GM08714 (cell line): ENCODE data around the gene TFE3.

Experiments
- H3K4me3 ChIP-seq: fragments of 200-500 bp; sonication (Bioruptor generic); 2 replicates; pipeline ENCODE4 v1.5.1; 2014; ENCODE audit warnings: mild to moderate bottlenecking, low read length, inconsistent platforms
- ZNF274 ChIP-seq: IDR thresholded peaks from 2 replicates; pipeline ENCODE4 v1.6.1; 2012; ENCODE audit warnings: mild to moderate bottlenecking, low read depth, low read length

TFE3 gene

GRCh38 chrX:49043987-49044281 is 777 bp upstream of the TFE3 start:
- no peak overlapping the region; the same call in 1 of the 2 replicates for H3K4me3 ChIP-seq
- TF ChIP-seq ZNF274: no peak

DNA sequence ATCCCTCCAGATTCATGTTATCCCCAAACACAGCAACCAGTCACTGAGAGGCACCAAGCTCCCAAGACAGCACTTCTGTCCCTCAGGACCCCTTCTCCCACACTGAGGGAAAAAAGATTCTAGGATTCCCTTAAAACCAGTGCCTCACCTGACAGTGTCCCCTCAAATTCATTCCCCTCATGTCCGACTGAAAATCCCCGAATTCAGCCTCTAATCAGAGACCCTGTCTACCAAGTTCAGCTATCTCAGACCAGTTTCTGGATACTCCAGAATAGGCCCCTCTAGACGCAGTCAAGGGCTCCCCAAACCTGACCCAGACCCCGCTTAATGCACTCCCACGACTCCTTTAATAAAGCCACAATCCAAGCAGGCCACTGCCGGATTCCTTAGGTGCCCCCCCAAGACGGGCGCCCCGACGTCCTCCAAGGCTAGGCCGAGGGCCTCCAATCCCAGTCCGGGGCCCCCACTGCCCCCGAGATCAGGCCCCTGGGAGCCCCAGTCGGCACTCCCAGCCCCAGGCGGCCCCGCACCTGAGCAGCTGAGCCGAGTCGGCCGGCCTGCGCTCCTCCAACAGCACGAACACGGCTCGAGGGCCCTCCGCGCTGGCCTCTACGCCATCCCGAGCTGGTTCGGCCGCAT is 457 bp downstream of the TFE3 start:
- no peak for TF ChIP-seq ZNF274
- peak overlapping the region; percentile 77 for H3K4me3 ChIP-seq

DNA sequence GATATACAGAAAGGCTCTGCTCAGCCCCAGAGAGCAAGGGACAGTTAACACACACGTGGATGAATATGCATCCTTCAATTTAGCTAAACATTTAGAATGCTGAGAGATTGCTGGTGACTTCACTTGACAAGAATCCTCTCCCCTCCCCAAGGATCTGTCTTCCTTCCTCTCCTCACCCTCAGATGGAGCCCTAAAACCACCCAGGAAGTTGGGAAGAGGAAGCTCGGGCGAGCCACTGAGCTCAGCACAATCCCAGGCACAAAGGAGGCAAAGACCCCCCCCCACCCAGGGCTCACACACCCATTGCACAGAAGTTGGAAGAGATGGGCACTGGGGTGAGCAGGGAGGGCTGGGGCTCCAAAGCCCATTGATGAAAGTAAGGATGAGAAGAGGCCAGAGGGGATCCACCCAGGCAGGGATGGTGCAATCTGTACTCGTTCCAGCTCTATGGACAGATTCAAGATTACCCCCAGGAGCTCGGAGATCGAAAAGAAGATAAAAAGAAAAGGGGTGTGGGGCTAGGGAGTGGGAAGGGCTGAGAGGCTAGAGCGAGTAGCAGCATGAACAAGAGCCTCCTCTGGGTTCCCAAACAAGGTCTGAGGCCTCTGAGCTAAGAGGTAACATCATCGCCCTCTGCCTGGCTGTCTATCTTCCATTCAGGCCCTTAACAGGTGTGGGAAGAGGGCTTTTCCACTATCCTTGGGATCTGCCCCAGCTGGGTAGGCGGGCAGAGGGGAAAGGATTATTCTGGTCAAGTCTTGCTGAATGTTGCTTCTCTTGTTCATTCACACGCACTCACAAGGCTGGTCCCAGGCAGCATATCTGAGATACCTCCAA is 1.2 kb downstream of the TFE3 start:
- peak overlapping the region; percentile 77 for H3K4me3 ChIP-seq
- TF ChIP-seq ZNF274: no peak

GRCh38 chrX:49040376-49040955 is 2.7 kb downstream of the TFE3 start:
- H3K4me3 ChIP-seq: no peak overlapping the region; the same call in 1 of the 2 replicates
- no peak for TF ChIP-seq ZNF274

- H3K4me3 ChIP-seq: no peak overlapping the region; the same call in 1 of the 2 replicates
- TF ChIP-seq ZNF274: no peak
Observed at GRCh38 chrX:49039598-49040375, 3.4 kb downstream of the TFE3 start.

DNA sequence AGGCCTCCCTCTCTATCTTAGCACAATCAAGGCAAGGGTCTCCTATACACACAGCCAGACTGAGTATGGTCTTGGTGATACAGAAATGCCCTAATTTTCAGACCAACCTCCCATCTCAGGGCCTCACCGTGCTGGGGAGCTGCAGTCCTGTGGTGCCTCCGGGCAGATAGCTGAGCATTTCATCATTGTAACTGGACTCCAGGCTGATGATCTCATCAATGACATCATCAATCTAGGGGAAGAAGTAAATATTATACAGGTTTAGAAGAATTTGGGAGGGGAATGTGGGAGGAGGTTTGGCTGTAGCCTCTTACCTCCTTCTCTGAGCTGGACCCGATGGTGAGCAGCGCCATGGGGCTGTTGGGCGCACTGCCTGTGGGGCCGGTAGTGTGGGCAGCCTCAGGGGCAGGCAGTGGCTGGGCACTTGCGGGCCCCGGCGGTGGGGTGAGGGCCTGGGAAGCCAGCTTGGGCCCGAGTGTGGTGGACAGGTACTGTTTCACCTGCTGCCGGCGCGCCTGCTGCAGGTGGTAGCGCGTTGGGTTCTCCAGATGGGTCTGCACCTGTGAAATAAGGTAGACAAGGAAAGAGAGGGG is 5.2 kb downstream of the TFE3 start:
- no peak overlapping the region for H3K4me3 ChIP-seq
- TF ChIP-seq ZNF274: no peak

DNA sequence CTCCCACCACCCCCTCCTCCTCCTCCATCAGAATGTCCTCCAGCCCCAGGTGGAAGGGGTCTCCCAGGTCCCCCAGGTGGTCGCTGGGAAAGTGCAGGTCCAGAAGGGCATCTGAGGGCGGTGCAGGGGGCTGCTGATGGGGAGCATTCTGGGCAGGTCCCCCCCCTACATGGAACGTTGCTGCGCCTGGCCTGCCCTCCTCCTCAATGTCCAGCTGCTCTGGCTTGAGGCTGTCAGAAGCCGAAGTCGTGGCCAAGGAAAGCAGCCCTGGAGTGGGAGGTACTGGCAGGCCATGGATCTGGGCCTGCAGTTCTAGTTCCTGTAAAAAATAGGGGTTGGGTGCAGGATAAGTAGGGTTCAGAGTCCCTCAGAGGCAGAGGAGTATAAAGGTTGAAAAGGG is 12.9 kb downstream of the TFE3 start:
- TF ChIP-seq ZNF274: no peak
- no peak overlapping the region for H3K4me3 ChIP-seq

DNA sequence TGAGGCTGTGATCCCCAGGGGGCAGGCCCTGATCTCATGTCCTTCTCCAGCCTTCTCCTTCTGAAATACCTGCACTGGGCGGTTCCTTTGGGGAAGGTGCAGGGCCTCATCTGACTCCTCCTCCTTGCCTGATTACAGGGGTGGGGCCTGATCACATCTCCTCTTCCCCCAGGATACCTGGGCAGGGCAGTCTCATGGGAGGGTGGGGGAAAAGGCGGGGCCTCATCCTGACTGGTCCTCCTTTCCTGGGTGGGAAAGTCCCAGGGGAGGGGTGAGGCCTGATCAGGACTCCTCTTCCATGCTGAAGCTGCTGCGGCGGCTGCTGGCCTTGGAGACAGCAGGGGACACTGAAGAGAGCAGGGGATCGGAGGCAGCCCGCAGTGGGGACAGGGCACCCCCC is 13.3 kb downstream of the TFE3 start:
- TF ChIP-seq ZNF274: no peak
- H3K4me3 ChIP-seq: no peak overlapping the region

DNA sequence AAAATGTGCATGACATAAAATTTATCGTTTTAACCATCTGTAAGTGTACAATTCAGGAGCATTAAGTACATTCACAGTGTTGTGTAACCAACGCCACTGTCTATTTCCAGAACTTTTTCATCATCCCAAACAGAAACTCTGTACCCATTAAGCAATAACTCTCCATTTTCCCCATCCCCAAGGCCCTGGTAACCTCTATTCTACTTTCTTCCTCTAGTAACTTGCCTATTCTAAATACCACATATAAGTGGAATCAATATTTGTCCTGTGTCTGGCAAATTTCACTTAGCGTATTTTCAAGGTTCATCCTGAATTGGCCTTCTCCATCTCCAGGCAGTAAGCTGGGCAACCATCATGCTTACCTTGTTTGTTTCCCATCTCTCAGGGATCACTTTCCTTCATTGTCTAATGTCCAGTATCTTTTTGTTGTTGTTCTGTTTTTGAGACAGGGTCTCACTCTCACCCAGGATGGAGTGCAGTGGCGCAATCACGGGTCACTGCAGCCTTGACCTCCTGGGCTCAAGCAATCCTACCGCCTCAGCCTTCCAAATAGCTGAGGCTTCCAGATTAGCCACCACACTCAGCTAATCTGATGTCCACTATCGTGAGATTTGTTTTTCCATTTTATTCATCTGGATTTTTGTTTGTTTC is 23.4 kb downstream of the TFE3 start:
- no peak overlapping the region for H3K4me3 ChIP-seq
- TF ChIP-seq ZNF274: no peak

DNA sequence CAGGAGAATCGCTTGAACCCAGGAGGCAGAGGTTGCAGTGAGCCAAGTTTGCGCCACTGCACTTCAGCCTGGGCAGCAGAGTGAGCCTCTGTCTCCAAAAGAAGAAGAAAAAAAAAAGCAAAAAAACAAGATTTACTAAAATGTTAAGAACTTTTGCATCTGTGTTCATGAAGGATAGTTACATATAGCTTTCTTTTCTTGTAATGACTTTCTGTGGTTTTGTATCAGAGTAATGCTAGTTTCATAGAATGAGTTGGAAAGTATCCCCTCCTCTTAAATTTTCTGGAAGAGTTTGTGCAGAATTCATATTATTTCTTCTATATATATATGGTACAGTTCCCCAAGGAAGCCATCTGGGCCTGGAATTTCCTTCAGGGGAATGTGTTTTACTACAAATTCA is 24.1 kb downstream of the TFE3 start:
- no peak overlapping the region for H3K4me3 ChIP-seq
- TF ChIP-seq ZNF274: no peak

- no peak overlapping the region for H3K4me3 ChIP-seq
- no peak for TF ChIP-seq ZNF274
Observed at GRCh38 chrX:49003696-49004095, 39.5 kb downstream of the TFE3 start.

DNA sequence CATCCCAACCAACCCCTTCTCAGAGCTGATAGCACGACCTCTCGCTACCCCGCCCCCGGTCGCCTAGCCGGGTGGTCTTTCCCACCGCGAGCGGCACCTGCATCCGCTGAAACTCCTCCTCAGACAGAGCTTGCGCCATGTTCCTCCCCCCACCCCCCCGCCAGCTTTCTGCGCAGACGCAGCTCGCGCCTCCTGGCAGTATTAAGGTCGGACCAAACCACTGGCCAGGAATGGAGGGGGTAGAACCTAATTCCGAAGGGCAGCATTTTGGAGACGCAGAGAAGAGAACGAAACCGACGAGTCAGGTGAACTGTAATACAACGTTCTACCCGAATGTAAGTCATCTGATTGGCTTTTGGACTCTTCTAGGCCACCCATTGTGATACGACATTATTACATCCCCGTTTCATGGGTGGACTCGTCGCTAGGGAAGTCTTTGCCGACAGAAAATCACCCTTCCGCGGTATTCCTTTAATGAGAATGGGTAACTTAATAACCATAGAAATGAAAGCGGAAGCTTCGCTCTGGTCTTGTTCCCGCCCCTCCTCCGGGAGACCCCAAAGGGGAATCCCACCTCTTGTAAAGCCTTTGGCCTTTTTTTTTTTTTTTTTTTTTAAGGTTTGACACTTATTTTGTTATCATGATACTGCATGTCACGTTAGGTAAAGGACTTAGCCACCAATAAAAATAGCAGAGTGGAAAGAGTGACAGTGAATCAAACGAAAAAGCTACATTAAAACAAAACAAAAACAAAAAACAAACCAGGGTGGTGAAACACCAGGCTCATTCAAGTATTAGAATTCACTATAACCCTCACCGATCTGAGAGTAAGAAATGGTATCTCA is 40.8 kb downstream of the TFE3 start, which contains the start of gene GRIPAP1:
Gene GRIPAP1 (minus strand): TSS at position 174 of the 845 bp plus-strand sequence. CDS start 35 bp downstream, at position 139.
- TF ChIP-seq ZNF274: no peak
- peak within 1 kb of the TSS; percentile 82 for H3K4me3 ChIP-seq

- no peak for TF ChIP-seq ZNF274
- H3K4me3 ChIP-seq: peak overlapping the region; percentile 82
Observed at GRCh38 chrX:49001521-49002090, 41.6 kb downstream of the TFE3 start.
